ENCODE data around the gene CWF19L2.

DNA sequence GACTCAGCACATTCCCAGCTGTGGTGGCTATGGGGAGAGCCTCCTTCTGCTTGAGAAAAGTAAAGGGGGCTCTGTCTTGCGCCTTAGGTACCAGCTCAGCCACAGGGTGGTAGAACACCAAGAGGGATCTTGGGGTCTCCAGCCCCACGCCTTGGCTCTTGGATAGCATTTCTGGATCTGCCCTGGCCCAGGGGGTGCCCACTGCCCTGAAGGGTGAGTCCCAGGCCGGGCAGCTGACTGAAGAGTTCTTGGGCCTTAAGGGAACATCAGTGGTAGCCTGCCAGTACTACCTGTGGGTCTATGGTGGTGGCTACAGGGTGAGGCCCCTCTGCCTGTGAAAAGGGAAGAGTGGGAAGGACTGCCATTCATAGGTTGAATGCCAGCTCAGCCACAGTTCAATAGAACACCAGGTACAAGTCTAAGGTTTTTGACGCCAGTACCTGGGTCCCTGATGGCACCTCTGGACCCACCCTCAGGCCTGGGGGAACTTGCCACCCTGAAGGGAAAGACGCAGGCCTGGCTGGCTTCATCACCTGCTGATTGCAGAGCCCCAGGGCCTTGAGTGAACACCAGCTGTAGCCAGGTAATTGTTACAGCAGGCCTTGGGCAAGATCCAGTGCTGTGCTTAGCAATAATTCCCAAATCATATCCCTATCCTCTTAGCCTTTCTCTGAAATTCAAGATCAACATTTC lies 3.9 kb downstream of the CWF19L2 start:
- TF ChIP-seq, protein P1, sequence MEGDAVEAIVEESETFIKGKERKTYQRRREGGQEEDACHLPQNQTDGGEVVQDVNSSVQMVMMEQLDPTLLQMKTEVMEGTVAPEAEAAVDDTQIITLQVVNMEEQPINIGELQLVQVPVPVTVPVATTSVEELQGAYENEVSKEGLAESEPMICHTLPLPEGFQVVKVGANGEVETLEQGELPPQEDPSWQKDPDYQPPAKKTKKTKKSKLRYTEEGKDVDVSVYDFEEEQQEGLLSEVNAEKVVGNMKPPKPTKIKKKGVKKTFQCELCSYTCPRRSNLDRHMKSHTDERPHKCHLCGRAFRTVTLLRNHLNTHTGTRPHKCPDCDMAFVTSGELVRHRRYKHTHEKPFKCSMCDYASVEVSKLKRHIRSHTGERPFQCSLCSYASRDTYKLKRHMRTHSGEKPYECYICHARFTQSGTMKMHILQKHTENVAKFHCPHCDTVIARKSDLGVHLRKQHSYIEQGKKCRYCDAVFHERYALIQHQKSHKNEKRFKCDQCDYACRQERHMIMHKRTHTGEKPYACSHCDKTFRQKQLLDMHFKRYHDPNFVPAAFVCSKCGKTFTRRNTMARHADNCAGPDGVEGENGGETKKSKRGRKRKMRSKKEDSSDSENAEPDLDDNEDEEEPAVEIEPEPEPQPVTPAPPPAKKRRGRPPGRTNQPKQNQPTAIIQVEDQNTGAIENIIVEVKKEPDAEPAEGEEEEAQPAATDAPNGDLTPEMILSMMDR (conservative IDR thresholded peaks at IDR 0.05; ENCODE audit: low read length) = no peak
- TF ChIP-seq EZH2phosphoT487 (IDR thresholded peaks at IDR 0.05; ENCODE audit: borderline replicate concordance, low read depth, low read length) = no peak

All from OCI-LY7 (cell line).